Caco-2 (cell line): ENCODE results near the gene KMO. TPM values are rescaled to one million over a fixed set of nuclear protein-coding genes. Genes with fewer than 3 reads are reported as not detected.

ENCODE experiments used
- BruUV-seq: library from RNA; stranded (reverse); fragments of 400-500 nt; replicated peaks from 2 replicates; lab custom pipeline; 2021; lab: Mats Ljungman, UMichigan
- CTCF ChIA-PET: fragments of 300-600 bp; sonication (Branson Sonifier 250); formaldehyde crosslinking; loops from one replicate; lab custom pipeline; 2022; ENCODE audit warnings: antibody characterized with exemption; lab: Charles Lee
- POLR2A ChIA-PET: fragments of 300-600 bp; sonication (Branson Sonifier 250); formaldehyde crosslinking; loops from one replicate; lab custom pipeline; 2022; ENCODE audit warnings: antibody characterized with exemption; lab: Charles Lee
- DNase-seq, 2 experiments: peaks; one replicate each; pipeline versions ENCODE4 v3.0.0 to v3.0.0-alpha.2; 2020 to 2022
- H3K27me3 ChIP-seq: replicated peaks from 2 replicates; pipeline ENCODE4 v1.6.0; 2011; ENCODE audit warnings: low read length; ENCODE audit not compliant: control insufficient read depth, insufficient read depth
- H3K36me3 ChIP-seq: 2 replicates; pipeline ENCODE4 v1.5.1; 2011; ENCODE audit warnings: low read length; ENCODE audit not compliant: control insufficient read depth, insufficient read depth
- H3K4me1 ChIP-seq: fragments of 250-450 bp; sonication (Bioruptor Pico); 2 replicates; pipeline ENCODE4 v1.5.1; 2020; ENCODE audit warnings: mild to moderate bottlenecking
- H3K4me3 ChIP-seq: 2 replicates; pipeline ENCODE4 v1.5.1; 2011; ENCODE audit warnings: low read depth, mild to moderate bottlenecking, control low read depth, low read length
- H3K9me3 ChIP-seq: fragments of 250-450 bp; sonication (Bioruptor Pico); 2 replicates; pipeline ENCODE4 v1.5.1; 2020; ENCODE audit warnings: mild to moderate bottlenecking, moderate library complexity
- H3K27ac Mint-ChIP-seq: one replicate; pipeline ENCODE4 v1.8.0; 2022; ENCODE audit warnings: mixed read lengths; ENCODE audit not compliant: unreplicated experiment
- H3K27me3 Mint-ChIP-seq: one replicate; pipeline ENCODE4 v1.8.0; 2022; ENCODE audit warnings: mixed read lengths; ENCODE audit not compliant: insufficient read depth, unreplicated experiment
- H3K36me3 Mint-ChIP-seq: one replicate; pipeline ENCODE4 v1.8.0; 2022; ENCODE audit warnings: mild to moderate bottlenecking, mixed read lengths; ENCODE audit not compliant: insufficient read depth, unreplicated experiment
- H3K4me1 Mint-ChIP-seq: one replicate; pipeline ENCODE4 v1.8.0; 2022; ENCODE audit warnings: low read depth, mixed read lengths; ENCODE audit not compliant: unreplicated experiment
- H3K4me3 Mint-ChIP-seq: one replicate; pipeline ENCODE4 v1.8.0; 2022; ENCODE audit warnings: mild to moderate bottlenecking, moderate library complexity, mixed read lengths; ENCODE audit not compliant: unreplicated experiment
- H3K9me3 Mint-ChIP-seq: one replicate; pipeline ENCODE4 v1.8.0; 2022; ENCODE audit warnings: mixed read lengths; ENCODE audit not compliant: unreplicated experiment
- intact Hi-C: fragments of 100-400 bp; cut with micrococcal nuclease; formaldehyde crosslinking; loops from one replicate; pipeline ENCODE4 v1.10.0; 2022; ENCODE audit not compliant: unreplicated experiment
- total RNA-seq: library from RNA; stranded (reverse); gene quantifications from 2 replicates; pipeline ENCODE4 v1.2.3, GENCODE V29; 2022
- TF ChIP-seq, protein P1 (sequence below), 2 experiments: fragments of 200-600 bp in 1 of 2; IDR thresholded peaks; 1 replicate in 1 of 2; 2 replicates in 1 of 2; pipeline versions ENCODE4 v1.5.1 to v1.8.0; 2011 to 2022; ENCODE audit warnings: antibody characterized with exemption in 1 of 2, control low read depth in 1 of 2, inconsistent platforms in 1 of 2, low read depth in 1 of 2, low read length in 1 of 2, mild to moderate bottlenecking in 1 of 2, moderate library complexity in 1 of 2; ENCODE audit not compliant: insufficient read depth in 1 of 2, severe bottlenecking in 1 of 2, unreplicated experiment in 1 of 2

The KMO gene
- total RNA-seq, 1 experiment from 2014 or later = not detected

DNA sequence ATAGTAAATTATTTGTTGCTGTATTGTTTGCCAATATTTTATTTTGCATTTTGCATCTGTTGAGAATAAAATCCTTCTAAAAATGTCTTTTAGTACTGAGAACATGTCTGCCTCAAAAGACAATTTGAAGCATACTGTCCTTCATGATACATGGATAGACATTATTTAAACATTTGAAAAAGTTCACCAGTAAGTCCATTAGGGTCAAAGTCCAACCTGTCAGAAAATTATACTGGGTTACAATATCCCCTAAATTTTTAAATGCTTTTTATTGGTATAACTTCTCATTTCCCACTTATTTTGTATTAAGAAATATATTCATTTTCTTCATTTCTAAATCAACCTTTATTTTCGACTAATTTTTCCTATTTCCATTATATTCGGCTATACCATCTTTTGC is 98.7 kb downstream of the KMO start:
- H3K9me3 ChIP-seq = peaks cover 3% of the 10 kb centered on the region; the same call in 1 of the 2 replicates
- DNase-seq = no peak
- no TSS peak for BruUV-seq
- H3K4me1 ChIP-seq = peaks cover 17% of the 10 kb centered on the region
- Mint-ChIP-seq H3K36me3 (peaks cover 34% of the 10 kb centered on the region), H3K27ac (no peak overlapping the region), H3K9me3 (peaks cover 10% of the 10 kb centered on the region), H3K27me3 (no peaks in the 10 kb centered on the region), H3K4me1 (peaks cover 18% of the 10 kb centered on the region), H3K4me3 (no peak overlapping the region)
- no peaks in the 10 kb centered on the region for H3K27me3 ChIP-seq
- H3K36me3 ChIP-seq = peaks cover 1% of the 10 kb centered on the region; the same call in 1 of the 2 replicates
- TF ChIP-seq, protein P1, sequence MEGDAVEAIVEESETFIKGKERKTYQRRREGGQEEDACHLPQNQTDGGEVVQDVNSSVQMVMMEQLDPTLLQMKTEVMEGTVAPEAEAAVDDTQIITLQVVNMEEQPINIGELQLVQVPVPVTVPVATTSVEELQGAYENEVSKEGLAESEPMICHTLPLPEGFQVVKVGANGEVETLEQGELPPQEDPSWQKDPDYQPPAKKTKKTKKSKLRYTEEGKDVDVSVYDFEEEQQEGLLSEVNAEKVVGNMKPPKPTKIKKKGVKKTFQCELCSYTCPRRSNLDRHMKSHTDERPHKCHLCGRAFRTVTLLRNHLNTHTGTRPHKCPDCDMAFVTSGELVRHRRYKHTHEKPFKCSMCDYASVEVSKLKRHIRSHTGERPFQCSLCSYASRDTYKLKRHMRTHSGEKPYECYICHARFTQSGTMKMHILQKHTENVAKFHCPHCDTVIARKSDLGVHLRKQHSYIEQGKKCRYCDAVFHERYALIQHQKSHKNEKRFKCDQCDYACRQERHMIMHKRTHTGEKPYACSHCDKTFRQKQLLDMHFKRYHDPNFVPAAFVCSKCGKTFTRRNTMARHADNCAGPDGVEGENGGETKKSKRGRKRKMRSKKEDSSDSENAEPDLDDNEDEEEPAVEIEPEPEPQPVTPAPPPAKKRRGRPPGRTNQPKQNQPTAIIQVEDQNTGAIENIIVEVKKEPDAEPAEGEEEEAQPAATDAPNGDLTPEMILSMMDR (IDR thresholded peaks at IDR 0.05; ENCODE audit: insufficient read depth in 1 of 2, low read depth in 1 of 2, low read length in 1 of 2, severe bottlenecking in 1 of 2, unreplicated experiment in 1 of 2) = no peak
- ChIA-PET CTCF (no interaction called here), POLR2A (no interaction called here)
- intact Hi-C loops = no loop called here
- no peak overlapping the region for H3K4me3 ChIP-seq

DNA sequence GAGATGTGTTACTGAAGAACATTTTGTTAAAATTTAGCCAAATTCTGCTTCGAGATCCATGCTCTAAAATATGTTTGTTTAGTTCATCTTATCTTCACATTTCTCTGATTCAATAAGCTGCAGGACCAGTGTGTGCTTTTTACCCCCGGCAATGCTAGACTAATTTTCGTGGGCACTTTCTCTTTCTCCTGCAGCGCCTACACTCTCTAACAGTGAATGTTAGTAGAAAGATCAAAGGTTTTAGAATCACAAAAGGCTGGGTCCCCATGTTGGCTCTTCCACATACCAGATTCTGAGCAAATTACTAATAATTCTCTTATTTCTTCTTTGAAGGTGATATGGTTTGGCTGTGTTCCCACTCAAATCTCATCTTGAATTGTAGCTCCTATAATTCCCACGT is 99.5 kb downstream of the KMO start:
- POLR2A ChIA-PET = no interaction called here
- Mint-ChIP-seq H3K4me3 (no peak overlapping the region), H3K27ac (no peak overlapping the region), H3K9me3 (peaks cover 10% of the 10 kb centered on the region), H3K4me1 (peaks cover 18% of the 10 kb centered on the region), H3K36me3 (peaks cover 34% of the 10 kb centered on the region), H3K27me3 (no peaks in the 10 kb centered on the region)
- CTCF ChIA-PET = no interaction called here
- intact Hi-C loops = no loop called here
- Histone ChIP-seq H3K9me3 (peaks cover 3% of the 10 kb centered on the region; the same call in 1 of the 2 replicates), H3K27me3 (no peaks in the 10 kb centered on the region), H3K4me1 (peaks cover 25% of the 10 kb centered on the region), H3K4me3 (no peak overlapping the region), H3K36me3 (peaks cover 1% of the 10 kb centered on the region; the same call in 1 of the 2 replicates)
- BruUV-seq = no TSS peak
- no peak for DNase-seq
- TF ChIP-seq, protein P1 (IDR thresholded peaks at IDR 0.05; ENCODE audit: insufficient read depth in 1 of 2, low read depth in 1 of 2, low read length in 1 of 2, severe bottlenecking in 1 of 2, unreplicated experiment in 1 of 2) = no peak

DNA sequence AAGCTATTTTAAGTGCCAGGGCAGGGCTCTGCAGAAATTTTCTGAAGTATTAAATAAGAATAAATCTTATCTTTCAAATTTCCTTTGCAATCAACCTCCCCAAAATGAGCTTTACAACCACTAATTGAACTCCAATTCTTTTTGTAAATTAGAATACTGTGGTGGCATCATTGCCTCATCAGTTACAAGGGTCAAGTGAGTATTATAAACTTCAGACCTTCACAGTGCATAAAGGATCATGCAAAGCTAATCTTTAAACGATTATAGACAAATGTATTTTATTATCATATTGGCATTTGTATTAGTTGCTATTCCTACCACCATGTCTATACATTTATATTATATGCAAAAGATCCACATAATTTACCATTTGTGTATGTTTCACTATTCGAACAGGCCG is 100.8 kb downstream of the KMO start:
- intact Hi-C loops = no loop called here
- peaks cover 31% of the 10 kb centered on the region for H3K4me1 Mint-ChIP-seq

More for the DNA sequence above, 100.8 kb downstream of the KMO start:
- TF ChIP-seq, protein P1 (IDR thresholded peaks at IDR 0.05; ENCODE audit: insufficient read depth in 1 of 2, low read depth in 1 of 2, low read length in 1 of 2, severe bottlenecking in 1 of 2, unreplicated experiment in 1 of 2) = no peak
- no peak for DNase-seq
- Mint-ChIP-seq H3K27me3 (no peaks in the 10 kb centered on the region), H3K4me3 (no peak overlapping the region), H3K9me3 (peaks cover 10% of the 10 kb centered on the region), H3K36me3 (peaks cover 35% of the 10 kb centered on the region), H3K27ac (no peak overlapping the region)
- ChIA-PET POLR2A (no interaction called here), CTCF (no interaction called here)
- no peak overlapping the region for H3K4me3 ChIP-seq
- H3K36me3 ChIP-seq = peaks cover 1% of the 10 kb centered on the region; the same call in 1 of the 2 replicates
- peaks cover 3% of the 10 kb centered on the region; the same call in 1 of the 2 replicates for H3K9me3 ChIP-seq
- BruUV-seq = no TSS peak
- H3K27me3 ChIP-seq = no peaks in the 10 kb centered on the region
- H3K4me1 ChIP-seq = peaks cover 38% of the 10 kb centered on the region
